AG09309 (cell line): ENCODE data around the gene GYG1.

ENCODE experiments used
- DNase-seq: peaks from one replicate; pipeline ENCODE4 v3.0.0-alpha.2; 2010; ENCODE audit warnings: low read depth
- H3K4me3 ChIP-seq: 2 replicates; pipeline ENCODE4 v1.5.1; 2011; ENCODE audit warnings: mild to moderate bottlenecking, low read depth, low read length, moderate library complexity; ENCODE audit not compliant: control insufficient read depth
- TF ChIP-seq, protein P1 (sequence below): IDR thresholded peaks from 2 replicates; pipeline ENCODE4 v1.5.1; 2011; ENCODE audit warnings: mild to moderate bottlenecking, low read depth, low read length, inconsistent platforms; ENCODE audit not compliant: insufficient read depth, control insufficient read depth; ENCODE audit errors: missing control alignments

GYG1 gene

DNA sequence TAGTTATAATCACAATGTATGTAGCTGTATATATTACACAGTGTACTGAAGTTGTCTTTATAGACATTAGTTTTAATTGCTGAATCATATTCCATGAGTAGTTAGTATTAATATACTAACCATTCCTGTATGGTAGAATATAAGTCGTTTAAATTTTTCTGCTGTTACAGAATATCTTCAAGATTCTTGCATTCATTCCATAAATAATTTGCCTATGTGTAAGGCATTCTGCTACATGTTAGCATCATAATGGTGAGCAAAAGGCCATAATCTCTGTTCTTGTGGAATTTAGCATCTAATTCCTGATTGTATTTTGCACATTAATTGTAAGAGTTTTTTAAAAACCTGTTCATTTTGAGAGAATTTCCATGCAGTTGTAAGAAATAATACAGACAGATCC, 14.1 kb downstream of the GYG1 start:
- H3K4me3 ChIP-seq, result no peak overlapping the region
- no peak for DNase-seq
- TF ChIP-seq, protein P1, sequence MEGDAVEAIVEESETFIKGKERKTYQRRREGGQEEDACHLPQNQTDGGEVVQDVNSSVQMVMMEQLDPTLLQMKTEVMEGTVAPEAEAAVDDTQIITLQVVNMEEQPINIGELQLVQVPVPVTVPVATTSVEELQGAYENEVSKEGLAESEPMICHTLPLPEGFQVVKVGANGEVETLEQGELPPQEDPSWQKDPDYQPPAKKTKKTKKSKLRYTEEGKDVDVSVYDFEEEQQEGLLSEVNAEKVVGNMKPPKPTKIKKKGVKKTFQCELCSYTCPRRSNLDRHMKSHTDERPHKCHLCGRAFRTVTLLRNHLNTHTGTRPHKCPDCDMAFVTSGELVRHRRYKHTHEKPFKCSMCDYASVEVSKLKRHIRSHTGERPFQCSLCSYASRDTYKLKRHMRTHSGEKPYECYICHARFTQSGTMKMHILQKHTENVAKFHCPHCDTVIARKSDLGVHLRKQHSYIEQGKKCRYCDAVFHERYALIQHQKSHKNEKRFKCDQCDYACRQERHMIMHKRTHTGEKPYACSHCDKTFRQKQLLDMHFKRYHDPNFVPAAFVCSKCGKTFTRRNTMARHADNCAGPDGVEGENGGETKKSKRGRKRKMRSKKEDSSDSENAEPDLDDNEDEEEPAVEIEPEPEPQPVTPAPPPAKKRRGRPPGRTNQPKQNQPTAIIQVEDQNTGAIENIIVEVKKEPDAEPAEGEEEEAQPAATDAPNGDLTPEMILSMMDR, result no peak

DNA sequence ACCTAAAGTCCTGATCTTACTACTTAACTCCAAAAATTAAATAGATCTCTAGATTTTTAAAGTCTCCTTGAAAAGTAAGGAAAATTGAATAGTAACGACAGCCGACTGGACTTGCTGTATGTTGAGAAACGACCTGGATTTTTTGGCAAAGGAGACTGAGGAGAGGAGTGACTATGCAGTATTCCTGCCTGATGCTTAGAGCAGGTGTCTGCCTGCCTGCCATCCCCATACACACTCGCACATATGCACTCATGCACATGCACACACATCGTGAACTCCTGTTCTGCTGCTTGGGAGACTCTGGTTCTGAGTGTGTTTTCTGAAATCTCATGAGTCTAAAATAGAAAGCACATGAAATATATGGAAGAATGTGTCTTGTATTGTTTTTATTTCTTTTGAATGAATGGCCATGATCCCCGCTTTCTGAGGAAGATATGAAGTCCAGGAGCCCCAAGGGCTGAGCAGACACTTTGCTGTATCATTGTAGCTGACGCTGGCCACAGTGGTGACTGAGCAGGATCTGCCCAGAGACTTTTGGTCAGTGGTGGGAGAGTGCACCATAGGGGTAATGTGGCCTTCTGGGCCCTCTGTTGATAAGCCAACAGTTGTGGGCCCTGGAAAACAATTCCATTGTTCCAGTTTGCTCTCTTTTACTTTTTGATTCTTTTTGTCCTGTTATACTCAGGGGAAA, 16.4 kb downstream of the GYG1 start:
- DNase-seq, result no peak
- TF ChIP-seq, protein P1, result no peak
- no peak overlapping the region for H3K4me3 ChIP-seq

DNA sequence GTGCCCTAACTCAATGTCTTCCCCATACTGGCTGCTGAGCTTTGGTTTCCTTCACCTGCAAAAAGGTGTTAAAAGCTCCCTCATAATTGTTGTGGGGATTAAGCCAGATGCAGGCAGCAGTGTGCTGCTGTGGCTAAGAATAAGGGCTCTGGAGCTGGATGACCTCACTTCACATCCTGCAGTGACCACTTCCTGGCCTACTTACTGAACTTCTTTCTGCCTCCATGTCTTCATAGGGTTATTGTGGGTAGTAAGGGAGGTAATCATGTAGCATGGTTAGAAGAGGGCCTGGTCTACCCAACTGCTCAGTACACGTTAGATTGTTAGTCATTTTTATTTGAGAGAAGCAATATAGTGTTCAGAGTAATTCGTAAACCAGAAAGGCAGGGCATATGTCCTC, 18.4 kb downstream of the GYG1 start:
- DNase-seq, result no peak
- TF ChIP-seq, protein P1, result no peak
- no peak overlapping the region for H3K4me3 ChIP-seq

DNA sequence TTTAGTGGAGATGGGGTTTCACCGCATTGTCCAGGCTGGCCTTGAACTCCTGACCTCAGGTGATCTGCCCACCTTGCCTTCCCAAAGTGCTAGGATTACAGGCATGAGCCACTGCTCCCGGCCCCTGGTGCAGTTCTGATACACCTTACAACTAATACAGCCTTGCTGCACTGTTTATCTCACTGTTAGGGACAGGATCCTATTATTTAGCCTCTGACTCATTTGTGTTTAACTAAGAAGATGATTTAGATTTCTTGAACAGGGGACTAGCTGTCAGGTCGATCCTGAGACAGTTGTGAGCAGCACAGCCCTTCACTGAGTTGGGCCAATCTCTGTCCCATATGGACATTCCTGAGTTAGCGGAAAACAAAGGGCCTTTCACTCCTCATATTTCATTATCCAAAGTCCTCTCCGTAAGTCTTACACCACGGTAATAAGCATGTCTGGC, 19.2 kb downstream of the GYG1 start:
- TF ChIP-seq, protein P1, result no peak
- no peak overlapping the region for H3K4me3 ChIP-seq
- no peak for DNase-seq

DNA sequence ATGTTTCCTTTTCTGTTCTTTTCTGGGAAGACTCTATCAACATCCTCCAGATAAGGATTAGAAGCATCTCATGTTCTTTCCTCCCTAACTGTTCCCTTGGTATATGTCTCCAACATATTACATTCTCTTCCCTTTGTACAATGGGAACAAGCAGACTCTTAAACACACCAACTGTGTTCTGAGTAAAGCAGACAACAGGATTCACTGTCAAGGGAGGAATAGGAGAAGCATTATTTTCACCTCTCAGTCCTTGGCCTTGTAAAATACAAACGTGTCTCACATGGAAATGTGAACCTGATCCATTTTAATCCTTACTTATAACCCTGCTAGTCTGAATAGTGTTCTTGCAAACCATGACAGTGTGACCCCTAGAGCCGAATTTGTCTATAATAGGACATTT, 19.6 kb downstream of the GYG1 start:
- no peak for DNase-seq
- no peak overlapping the region for H3K4me3 ChIP-seq
- TF ChIP-seq, protein P1, result no peak

DNA sequence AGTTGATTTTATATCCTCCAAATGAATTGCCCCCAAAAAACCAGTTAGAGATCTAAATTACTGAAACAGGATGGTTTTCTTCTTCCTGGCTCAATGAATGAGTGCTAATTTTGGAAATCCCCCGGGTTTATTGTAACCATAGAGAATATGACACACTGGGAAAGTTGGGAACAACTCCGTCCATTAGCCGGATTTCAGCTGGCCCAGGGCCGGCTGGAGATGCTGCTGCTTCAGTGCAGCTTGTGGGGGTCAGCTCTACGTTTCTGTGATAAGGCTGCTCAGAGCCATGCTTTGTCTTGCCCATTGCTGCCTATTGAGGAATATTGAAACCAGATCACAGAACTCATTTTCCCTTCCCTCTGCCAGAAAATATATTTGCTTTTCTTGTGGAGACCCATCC, 20.3 kb downstream of the GYG1 start:
- DNase-seq, result no peak
- TF ChIP-seq, protein P1, result no peak

More for the DNA sequence above, 20.3 kb downstream of the GYG1 start:
- H3K4me3 ChIP-seq, result no peak overlapping the region
